HT-29 (cell line): ENCODE measurements around the gene TMEM178B. TPM values are rescaled to one million over a fixed set of nuclear protein-coding genes. Genes with fewer than 3 reads are reported as not detected.

Experiments used
- DNase-seq: peaks from one replicate; pipeline ENCODE4 v3.0.0-alpha.2; 2015; ENCODE audit warnings: low spot score
- small RNA-seq: library from RNA; depleted of rRNA; stranded (forward); fragments of <200 nt; gene quantifications from one replicate; pipeline ENCODE3, GENCODE V24; 2014
- total RNA-seq: library from RNA; depleted of rRNA; stranded (reverse); fragments of >200 nt; shearing (Covaris generic); gene quantifications from 2 replicates; pipeline ENCODE4 v1.2.3, GENCODE V29; 2014; rRNA removed

TMEM178B gene
- total RNA-seq, 1 experiment from 2014 or later: 2.1 TPM

DNA sequence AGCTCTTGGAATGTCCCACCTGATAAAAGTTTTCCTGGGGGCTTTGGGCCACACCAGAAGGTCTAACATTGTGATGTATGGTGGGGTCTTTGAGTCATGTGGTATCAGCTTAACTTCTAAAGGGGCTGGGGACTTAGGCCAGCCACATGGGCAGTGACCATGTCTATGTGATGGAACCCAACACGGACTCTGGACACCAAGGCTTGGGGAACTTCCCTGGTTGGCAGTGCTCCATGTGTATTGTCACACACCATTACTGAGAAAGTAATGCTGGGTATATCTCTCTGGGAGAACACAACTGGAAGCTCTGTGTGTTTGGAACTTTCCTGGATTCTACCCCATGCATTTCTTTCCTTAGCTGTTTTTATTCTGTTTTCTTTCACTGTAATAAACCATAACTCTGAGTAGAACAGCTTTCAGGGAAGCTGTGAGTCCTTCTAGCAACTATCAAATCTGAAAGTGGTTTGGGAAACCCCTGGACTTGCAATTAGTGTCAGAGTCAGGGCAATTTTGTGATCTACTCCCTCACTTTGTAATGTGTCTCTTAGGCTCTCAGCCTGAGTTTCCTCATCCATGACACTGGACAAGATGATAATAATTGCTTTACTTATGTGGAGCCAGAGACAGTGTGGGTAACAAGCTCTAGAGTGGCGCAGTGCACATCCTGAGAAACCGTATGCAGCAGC is 448.9 kb downstream of the TMEM178B start:
- no peak for DNase-seq

DNA sequence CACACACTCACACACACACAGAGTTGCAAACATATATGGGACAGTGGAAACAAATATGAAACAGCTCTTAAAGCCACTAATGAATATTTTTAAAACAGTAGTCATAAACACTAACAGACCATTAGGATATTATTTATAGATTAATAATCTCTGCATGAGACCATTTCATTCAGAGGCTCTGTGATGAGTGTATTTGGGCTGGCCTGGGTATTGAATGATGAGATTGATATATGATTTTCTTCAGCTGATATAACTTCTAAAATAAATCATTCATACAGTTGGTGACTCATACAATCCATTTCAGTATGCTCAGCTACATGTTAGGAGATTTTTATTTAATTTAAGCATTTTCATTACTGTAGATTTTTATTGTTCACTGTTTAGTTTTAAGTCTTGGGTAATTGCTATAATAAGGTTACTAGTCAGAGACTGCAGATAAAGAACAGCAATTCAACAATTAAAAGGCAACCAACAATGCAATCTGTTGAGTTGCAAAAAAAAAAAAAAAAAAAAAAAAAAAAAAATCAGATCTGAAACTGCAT is 452.2 kb downstream of the TMEM178B start:
- no peak for DNase-seq

DNA sequence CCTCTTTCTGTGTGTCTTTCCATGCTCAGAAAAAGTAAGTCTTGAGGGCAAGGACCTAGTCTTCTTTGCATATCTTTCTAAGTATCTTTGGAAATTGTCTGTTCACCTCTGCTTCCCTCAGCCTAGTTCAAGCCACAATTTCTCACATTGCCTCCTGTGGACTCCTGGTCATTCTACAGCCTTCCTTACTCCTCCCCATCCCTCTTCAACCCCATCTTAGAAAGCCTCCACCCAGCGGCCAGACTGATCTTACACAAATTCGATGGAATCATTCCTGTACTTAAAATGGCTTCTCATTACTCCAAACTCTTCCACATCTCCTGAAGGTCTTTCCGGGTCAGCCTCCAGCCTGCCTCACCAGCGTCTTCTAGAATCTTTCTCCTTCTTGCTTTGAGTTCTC is 453.2 kb downstream of the TMEM178B start:
- peak; percentile 12 for DNase-seq

DNA sequence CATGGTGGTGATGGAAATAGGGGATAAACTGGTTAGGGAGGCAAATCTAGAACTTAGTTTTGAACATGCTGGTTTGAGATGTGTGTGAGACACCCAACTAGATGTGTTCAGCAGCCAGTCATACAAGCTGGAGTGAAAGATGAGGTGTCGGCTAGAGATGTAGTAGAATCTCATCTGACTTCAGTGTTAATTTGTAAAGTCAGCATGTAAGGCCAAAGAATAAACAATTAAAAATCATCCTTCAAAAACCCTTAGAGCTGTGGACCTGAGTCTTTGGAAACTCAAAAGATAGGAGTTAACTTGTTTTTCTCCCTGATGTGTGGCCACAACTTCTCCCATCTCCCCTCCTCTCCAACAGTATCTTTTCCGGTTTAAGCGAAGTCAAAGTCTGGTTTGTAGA is 454.5 kb downstream of the TMEM178B start:
- DNase-seq: no peak

Small RNAs within 50 kb of the gene (small RNA-seq; reads per million reads assigned to genes)
- not detected for gene AC006362.1
- gene RNU4-74P: not detected

Other genes with a start within 250 kb of the TMEM178B start
- 7.5 and 8.3 TPM in 2 replicates for gene BRAF, start 149.1 kb upstream of the TMEM178B start, total RNA-seq
- 28.0 and 46.5 TPM in 2 replicates for gene MRPS33, start 59.1 kb upstream of the TMEM178B start, total RNA-seq